GM12892 (cell line): ENCODE results near the gene TMEM131.

Source experiments
- POLR2A ChIP-seq: IDR thresholded peaks from 2 replicates; pipeline ENCODE4 v1.6.1; 2011; ENCODE audit warnings: low read depth, low read length, control low read depth
- POLR2AphosphoS5 ChIP-seq: IDR thresholded peaks from 2 replicates; pipeline ENCODE4 v1.6.1; 2011; ENCODE audit warnings: low read depth, low read length, control low read depth
- TAF1 ChIP-seq: IDR thresholded peaks from 2 replicates; pipeline ENCODE4 v1.6.1; 2011; ENCODE audit warnings: low read depth, mild to moderate bottlenecking, control low read depth, low read length, borderline replicate concordance

GRCh38 chr2:97711394-97711711 lies 284.4 kb downstream of the TMEM131 start:
- TF ChIP-seq POLR2A (no peak), TAF1 (no peak), POLR2AphosphoS5 (no peak)
